Measurements from ENCODE around the gene NUP210L.
A peak's percentile ranks its signal among the peaks of the same experiment; 100 is the strongest.

The NUP210L gene

GRCh38 chr1:153945131-153945794 is 209.6 kb downstream of the NUP210L start:
- H3K9me3 ChIP-seq (ENCODE audit: insufficient read depth, low read depth, low read length) = no peaks in the 10 kb centered on the region
- H3K4me2 ChIP-seq (ENCODE audit: low read depth, low read length, poor library complexity, severe bottlenecking) = peak overlapping the region; percentile 91
- peaks cover 21% of the 10 kb centered on the region for H3K4me1 ChIP-seq (ENCODE audit: insufficient read depth, low read length, poor library complexity, severe bottlenecking)
- TF ChIP-seq CTCF (conservative IDR thresholded peaks at IDR 0.05; ENCODE audit: low read length) (no peak), EZH2phosphoT487 (IDR thresholded peaks at IDR 0.05; ENCODE audit: borderline replicate concordance) (no peak)
- H3K27me3 ChIP-seq (ENCODE audit: insufficient read depth, low read length, poor library complexity, severe bottlenecking) = no peaks in the 10 kb centered on the region
- peak overlapping the region; percentile 65 for H2AFZ ChIP-seq (ENCODE audit: low read length)
- peak overlapping the region; percentile 91 for H3K9ac ChIP-seq (ENCODE audit: low read depth, low read length, poor library complexity, severe bottlenecking)
- no peaks in the 10 kb centered on the region for H3F3A ChIP-seq (ENCODE audit: low read depth)
- peaks cover 23% of the 10 kb centered on the region for H4K20me1 ChIP-seq (ENCODE audit: insufficient read depth, low read length, poor library complexity, severe bottlenecking)
- peaks cover 37% of the 10 kb centered on the region for H3K79me2 ChIP-seq (ENCODE audit: insufficient read depth, low read length)
- H3K4me3 ChIP-seq (ENCODE audit: low read length, poor library complexity, severe bottlenecking) = peak overlapping the region; percentile 85
- H3K36me3 ChIP-seq (ENCODE audit: insufficient read depth, low read length) = peaks cover 46% of the 10 kb centered on the region; the same call in 1 of the 2 replicates
- H3K9me2 ChIP-seq (replicated peaks; ENCODE audit: low read depth, low read length) = no peaks in the 10 kb centered on the region

GRCh38 chr1:153944827-153945117 is 210.1 kb downstream of the NUP210L start:
- Histone ChIP-seq H3K4me3 (ENCODE audit: low read length, poor library complexity, severe bottlenecking) (peak overlapping the region; percentile 85), H4K20me1 (ENCODE audit: insufficient read depth, low read length, poor library complexity, severe bottlenecking) (peaks cover 23% of the 10 kb centered on the region), H3K4me2 (ENCODE audit: low read depth, low read length, poor library complexity, severe bottlenecking) (peak overlapping the region; percentile 91), H3K9me3 (ENCODE audit: insufficient read depth, low read depth, low read length) (no peaks in the 10 kb centered on the region), H2AFZ (ENCODE audit: low read length) (0 out of 2 replicates have a peak overlapping the region, but pooled peaks have one; percentile 25), H3K27me3 (ENCODE audit: insufficient read depth, low read length, poor library complexity, severe bottlenecking) (no peaks in the 10 kb centered on the region), H3K9ac (ENCODE audit: low read depth, low read length, poor library complexity, severe bottlenecking) (peak overlapping the region; percentile 91), H3K9me2 (replicated peaks; ENCODE audit: low read depth, low read length) (no peaks in the 10 kb centered on the region), H3K4me1 (ENCODE audit: insufficient read depth, low read length, poor library complexity, severe bottlenecking) (peaks cover 21% of the 10 kb centered on the region), H3K36me3 (ENCODE audit: insufficient read depth, low read length) (peaks cover 47% of the 10 kb centered on the region; the same call in 1 of the 2 replicates), H3F3A (ENCODE audit: low read depth) (no peaks in the 10 kb centered on the region), H3K79me2 (ENCODE audit: insufficient read depth, low read length) (peaks cover 37% of the 10 kb centered on the region)
- TF ChIP-seq CTCF (conservative IDR thresholded peaks at IDR 0.05; ENCODE audit: low read length) (no peak), EZH2phosphoT487 (IDR thresholded peaks at IDR 0.05; ENCODE audit: borderline replicate concordance) (no peak)

- no peak overlapping the region for H2AFZ ChIP-seq (ENCODE audit: low read length)
- peaks cover 52% of the 10 kb centered on the region; the same call in 1 of the 2 replicates for H3K36me3 ChIP-seq (ENCODE audit: insufficient read depth, low read length)
- peak overlapping the region; percentile 91 for H3K4me2 ChIP-seq (ENCODE audit: low read depth, low read length, poor library complexity, severe bottlenecking)
- H3K4me3 ChIP-seq (ENCODE audit: low read length, poor library complexity, severe bottlenecking) = peak overlapping the region; percentile 85
- H3F3A ChIP-seq (ENCODE audit: low read depth) = no peaks in the 10 kb centered on the region
- peaks cover 23% of the 10 kb centered on the region for H4K20me1 ChIP-seq (ENCODE audit: insufficient read depth, low read length, poor library complexity, severe bottlenecking)
- peaks cover 21% of the 10 kb centered on the region for H3K4me1 ChIP-seq (ENCODE audit: insufficient read depth, low read length, poor library complexity, severe bottlenecking)
- peaks cover 37% of the 10 kb centered on the region for H3K79me2 ChIP-seq (ENCODE audit: insufficient read depth, low read length)
- no peaks in the 10 kb centered on the region for H3K9me2 ChIP-seq (replicated peaks; ENCODE audit: low read depth, low read length)
- no peaks in the 10 kb centered on the region for H3K9me3 ChIP-seq (ENCODE audit: insufficient read depth, low read depth, low read length)
- H3K27me3 ChIP-seq (ENCODE audit: insufficient read depth, low read length, poor library complexity, severe bottlenecking) = no peaks in the 10 kb centered on the region
- TF ChIP-seq EZH2phosphoT487 (IDR thresholded peaks at IDR 0.05; ENCODE audit: borderline replicate concordance) (no peak), CTCF (conservative IDR thresholded peaks at IDR 0.05; ENCODE audit: low read length) (no peak)
- H3K9ac ChIP-seq (ENCODE audit: low read depth, low read length, poor library complexity, severe bottlenecking) = peak overlapping the region; percentile 91
Measured at GRCh38 chr1:153944005-153944826, 210.7 kb downstream of the NUP210L start.
